IMR-90 (cell line): ENCODE data around the gene TMEM97. TPM values are rescaled to one million over a fixed set of nuclear protein-coding genes. Genes with fewer than 3 reads are reported as not detected.
A peak's percentile ranks its signal among the peaks of the same experiment; 100 is the strongest.

Source experiments
- ATAC-seq: fragments of 200-7000 bp; cut with Tn5 transposase; 2 replicates; pipeline ENCODE4 v1.9.1; 2020; ENCODE audit warnings: low read depth, mild to moderate bottlenecking, moderate library complexity
- BruUV-seq: library from RNA; stranded (reverse); fragments of 400-500 nt; replicated peaks from 2 replicates; lab custom pipeline; 2021; lab: Mats Ljungman, UMichigan
- CTCF ChIA-PET: fragments of 300-600 bp; formaldehyde crosslinking; extraction: SDS; loops from one replicate; lab custom pipeline; 2021; ENCODE audit warnings: antibody characterized with exemption; lab: Yijun Ruan, JAX
- POLR2A ChIA-PET: fragments of 300-600 bp; sonication (Branson Sonifier 250); formaldehyde crosslinking; loops from one replicate; lab custom pipeline; 2022; ENCODE audit warnings: antibody characterized with exemption; ENCODE audit not compliant: unreplicated experiment; lab: Charles Lee
- DNase-seq: peaks from one replicate; pipeline ENCODE4 v3.0.0; 2013
- H2AFZ ChIP-seq: replicated peaks from 2 replicates; pipeline ENCODE3; 2013; ENCODE audit warnings: low read length, mild to moderate bottlenecking; ENCODE audit not compliant: poor library complexity
- H2AK5ac ChIP-seq: 2 replicates; pipeline ENCODE4 v1.6.1; 2013; ENCODE audit warnings: low read depth, low read length, inconsistent platforms
- H2AK9ac ChIP-seq: replicated peaks from 2 replicates; pipeline ENCODE3; 2013; ENCODE audit warnings: mild to moderate bottlenecking, low read depth, low read length, moderate library complexity; ENCODE audit not compliant: poor library complexity
- H2BK120ac ChIP-seq: 2 replicates; pipeline ENCODE4 v1.6.1; 2013; ENCODE audit warnings: low read depth, low read length, inconsistent platforms
- H2BK15ac ChIP-seq: 3 replicates; pipeline ENCODE4 v1.6.1; 2013; ENCODE audit warnings: low read depth, low read length, inconsistent platforms
- H2BK20ac ChIP-seq: 2 replicates; pipeline ENCODE4 v1.6.1; 2013; ENCODE audit warnings: low read depth, mild to moderate bottlenecking, inconsistent platforms, low read length, moderate library complexity
- H2BK5ac ChIP-seq: 2 replicates; pipeline ENCODE4 v1.6.1; 2013; ENCODE audit warnings: mild to moderate bottlenecking, low read depth, low read length, inconsistent platforms; ENCODE audit not compliant: poor library complexity, severe bottlenecking
- H3K14ac ChIP-seq: replicated peaks from 2 replicates; pipeline ENCODE4 v1.6.1; 2013; ENCODE audit warnings: low read depth, low read length, inconsistent platforms
- H3K18ac ChIP-seq: 2 replicates; pipeline ENCODE4 v1.6.1; 2013; ENCODE audit warnings: low read depth, low read length, control low read depth
- H3K23ac ChIP-seq: 2 replicates; pipeline ENCODE4 v1.6.1; 2013; ENCODE audit warnings: low read depth, low read length, inconsistent platforms
- H3K27ac ChIP-seq: 2 replicates; pipeline ENCODE4 v1.5.1; 2013; ENCODE audit warnings: mild to moderate bottlenecking, control low read depth, low read length; ENCODE audit not compliant: insufficient read depth
- H3K27me3 ChIP-seq: 2 replicates; pipeline ENCODE4 v1.6.1; 2013; ENCODE audit warnings: low read length; ENCODE audit not compliant: control insufficient read depth, insufficient read depth
- H3K36me3 ChIP-seq: 2 replicates; pipeline ENCODE4 v1.6.1; 2013; ENCODE audit warnings: low read length, mixed read lengths; ENCODE audit not compliant: control insufficient read depth, insufficient read depth
- H3K4ac ChIP-seq: 2 replicates; pipeline ENCODE4 v1.6.1; 2013; ENCODE audit warnings: low read depth, low read length, inconsistent platforms
- H3K4me1 ChIP-seq: 2 replicates; pipeline ENCODE4 v1.6.1; 2013; ENCODE audit warnings: low read length, mixed read lengths; ENCODE audit not compliant: control insufficient read depth, insufficient read depth
- H3K4me2 ChIP-seq: 2 replicates; pipeline ENCODE4 v1.6.1; 2013; ENCODE audit warnings: low read depth, mild to moderate bottlenecking, control low read depth, low read length, moderate library complexity
- H3K4me3 ChIP-seq: 2 replicates; pipeline ENCODE4 v1.5.1; 2013; ENCODE audit warnings: low read depth, mild to moderate bottlenecking, control low read depth, low read length, moderate library complexity; ENCODE audit not compliant: insufficient read depth
- H3K56ac ChIP-seq: 2 replicates; pipeline ENCODE4 v1.6.1; 2013; ENCODE audit warnings: low read length, inconsistent platforms; ENCODE audit not compliant: insufficient read depth; ENCODE audit errors: extremely low read depth
- H3K79me1 ChIP-seq, 2 experiments: 2 replicates each; pipeline ENCODE4 v1.6.1; 2013; ENCODE audit warnings: low read length in 2 of 2, inconsistent platforms in 1 of 2, low read depth in 1 of 2
- H3K9ac ChIP-seq: 2 replicates; pipeline ENCODE4 v1.6.1; 2013; ENCODE audit warnings: low read depth, low read length, control low read depth
- H3K9me1 ChIP-seq: 2 replicates; pipeline ENCODE4 v1.6.1; 2013; ENCODE audit warnings: low read length, inconsistent platforms; ENCODE audit not compliant: insufficient read depth
- H3K9me3 ChIP-seq: 2 replicates; pipeline ENCODE4 v1.6.1; 2013; ENCODE audit warnings: low read length; ENCODE audit not compliant: control insufficient read depth, insufficient read depth
- H4K20me1 ChIP-seq: 2 replicates; pipeline ENCODE4 v1.6.1; 2013; ENCODE audit warnings: low read length, inconsistent platforms; ENCODE audit not compliant: insufficient read depth
- H4K5ac ChIP-seq: 2 replicates; pipeline ENCODE4 v1.6.1; 2013; ENCODE audit warnings: mild to moderate bottlenecking, low read depth, low read length, control low read depth
- H4K8ac ChIP-seq, 2 experiments: 2 replicates each; pipeline ENCODE4 v1.6.1; 2013; ENCODE audit warnings: low read depth in 2 of 2, low read length in 2 of 2, control low read depth in 1 of 2, inconsistent platforms in 1 of 2
- H4K91ac ChIP-seq: 2 replicates; pipeline ENCODE4 v1.6.1; 2013; ENCODE audit warnings: low read depth, low read length, inconsistent platforms; ENCODE audit not compliant: insufficient read depth
- BHLHE40 ChIP-seq: fragments of 150-350 bp; IDR thresholded peaks from 2 replicates; pipeline ENCODE4 v1.6.1; 2016; ENCODE audit warnings: mild to moderate bottlenecking, low read depth, low read length
- CHD1 ChIP-seq: IDR thresholded peaks from 2 replicates; pipeline ENCODE4 v1.6.1; 2012; ENCODE audit warnings: low read depth, low read length, improper control_type of control experiment
- CTCF ChIP-seq: conservative IDR thresholded peaks from 2 replicates; pipeline ENCODE4 v1.5.1; 2012; ENCODE audit warnings: mild to moderate bottlenecking, low read depth, low read length, improper control_type of control experiment
- MAFK ChIP-seq: IDR thresholded peaks from 2 replicates; pipeline ENCODE4 v1.6.1; 2012; ENCODE audit warnings: low read depth, low read length, improper control_type of control experiment
- RAD21 ChIP-seq: IDR thresholded peaks from 2 replicates; pipeline ENCODE4 v1.6.1; 2012; ENCODE audit warnings: low read length, improper control_type of control experiment
- RCOR1 ChIP-seq: IDR thresholded peaks from 2 replicates; pipeline ENCODE4 v1.6.1; 2012; ENCODE audit warnings: mild to moderate bottlenecking, low read length, improper control_type of control experiment; ENCODE audit not compliant: insufficient replicate concordance
- RFX5 ChIP-seq: IDR thresholded peaks from 2 replicates; pipeline ENCODE4 v1.8.0; 2012; ENCODE audit warnings: low read depth, mild to moderate bottlenecking, low read length, moderate library complexity
- WGBS, 2 experiments: methylation state at CpG; one replicate each; pipeline versions ENCODE4 v1.1.5 to v1.1.7; 2013; ENCODE audit warnings: missing lambda C conversion rate in 2 of 2; ENCODE audit not compliant: insufficient read length in 1 of 2; ENCODE audit errors: extremely low coverage in 2 of 2; 5-methylcytosine and 5-hydroxymethylcytosine counted together
- dilution Hi-C: fragments of 300-500 bp; cut with HindIII; formaldehyde crosslinking; loops from one replicate; pipeline ENCODE4 v1.14.3; 2018; ENCODE audit warnings: low sequenced_read_pairs; ENCODE audit not compliant: unreplicated experiment
- in situ Hi-C: fragments of 300-500 bp; cut with MboI; formaldehyde crosslinking; loops from 3 replicates; pipeline ENCODE4 v1.14.3; 2019; ENCODE audit warnings: low sequenced_read_pairs, inconsistent platforms, mixed read lengths
- intact Hi-C: fragments of 100-400 bp; cut with micrococcal nuclease; formaldehyde crosslinking; loops from 2 replicates; pipeline ENCODE4 v1.10.0; 2022
- polyA plus RNA-seq, 3 experiments: library from polyadenylated mRNA; depleted of rRNA; stranded (reverse); fragments of >200 nt; gene quantifications; 2 replicates each; pipeline ENCODE4 v1.2.3, GENCODE V29; 2012; ENCODE audit warnings: low replicate concordance in 1 of 3
- total RNA-seq: library from RNA; depleted of rRNA; stranded (reverse); fragments of >200 nt; gene quantifications from 2 replicates; pipeline ENCODE4 v1.2.3, GENCODE V29; 2012
- TF ChIP-seq, protein P1 (sequence below): fragments of 150-350 bp; IDR thresholded peaks from 2 replicates; pipeline ENCODE4 v1.6.1; 2017; ENCODE audit warnings: mild to moderate bottlenecking, antibody characterized with exemption, low read length, low read depth
- TF ChIP-seq, protein P2 (sequence below): fragments of 150-350 bp; IDR thresholded peaks from 2 replicates; pipeline ENCODE4 v1.6.1; 2016; ENCODE audit warnings: low read depth, mild to moderate bottlenecking, low read length, moderate library complexity, borderline replicate concordance

The TMEM97 gene
- total and polyA plus RNA-seq, 2 of the 4 experiments (the other 2 are of a cell fraction): 12.3 to 21.3 TPM

GRCh38 chr17:28334171-28334570, 15.2 kb downstream of the TMEM97 start:
- Histone ChIP-seq H3K79me1 (peaks cover 35 to 82% of the 10 kb centered on the region in 2 experiments), H2AK9ac (peak overlapping the region; percentile 92), H2BK120ac (no peak overlapping the region), H4K5ac (no peak overlapping the region), H3K4ac (peak overlapping the region; percentile 44), H2AK5ac (peak overlapping the region; percentile 40; the same call in 1 of the 2 replicates), H3K4me2 (peak overlapping the region; percentile 92), H3K27ac (peak overlapping the region; percentile 60; the same call in 1 of the 2 replicates), H3K9me1 (peaks cover 12% of the 10 kb centered on the region), H3K56ac (no peak overlapping the region), H3K9me3 (no peaks in the 10 kb centered on the region), H4K91ac (no peak overlapping the region), H2AFZ (no peak overlapping the region), H3K23ac (peak overlapping the region; percentile 74; the same call in 1 of the 2 replicates), H4K20me1 (peaks cover 41% of the 10 kb centered on the region; the same call in 1 of the 2 replicates), H3K27me3 (no peaks in the 10 kb centered on the region), H3K9ac (peak overlapping the region; percentile 82), H3K36me3 (peaks cover 21% of the 10 kb centered on the region), H3K4me1 (peaks cover 13% of the 10 kb centered on the region), H3K4me3 (peak overlapping the region; percentile 59), H4K8ac (peak overlapping the region in 1 of 2 experiments; percentile 62; a peak in 2 of 4 replicates), H2BK5ac (no peak overlapping the region), H2BK20ac (no peak overlapping the region), H3K14ac (peak overlapping the region; percentile 90), H3K18ac (no peak overlapping the region), H2BK15ac (no peak overlapping the region)
- intact Hi-C loops: loop anchor here (5.0 to 10.0 kb wide), 2 partner anchors 82 to 289 kb away; partner anchors contain the start of gene NLK
- ChIA-PET POLR2A (interaction anchor here (0.6 to 1.8 kb wide), 2 partner anchors 13 to 142 kb away, joined by 6 to 8 read pairs; no protein-coding TSS in a partner anchor), CTCF (interaction anchor here (0.8 kb wide), 1 partner anchor 83 kb away, joined by 3 read pairs; no protein-coding TSS in a partner anchor)
- dilution Hi-C loops: no loop called here
- TSS peak; percentile 27 for BruUV-seq
- in situ Hi-C loops: loop anchor here (25.0 kb wide), 1 partner anchor 797 kb away; no protein-coding TSS in a partner anchor
- WGBS, 2 experiments: 53% methylated on average over 5 of the region's 6 CpGs; no CpG with 5 or more reads in 1 of the 2 experiments
- ATAC-seq (no peak), DNase-seq (peak; percentile 19)
- TF ChIP-seq BHLHE40: no peak
- TF ChIP-seq, protein P1, sequence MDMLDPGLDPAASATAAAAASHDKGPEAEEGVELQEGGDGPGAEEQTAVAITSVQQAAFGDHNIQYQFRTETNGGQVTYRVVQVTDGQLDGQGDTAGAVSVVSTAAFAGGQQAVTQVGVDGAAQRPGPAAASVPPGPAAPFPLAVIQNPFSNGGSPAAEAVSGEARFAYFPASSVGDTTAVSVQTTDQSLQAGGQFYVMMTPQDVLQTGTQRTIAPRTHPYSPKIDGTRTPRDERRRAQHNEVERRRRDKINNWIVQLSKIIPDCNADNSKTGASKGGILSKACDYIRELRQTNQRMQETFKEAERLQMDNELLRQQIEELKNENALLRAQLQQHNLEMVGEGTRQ: no peak
- no peak for TF ChIP-seq RCOR1
- no peak for TF ChIP-seq CTCF
- TF ChIP-seq RAD21: no peak
- TF ChIP-seq, protein P2, sequence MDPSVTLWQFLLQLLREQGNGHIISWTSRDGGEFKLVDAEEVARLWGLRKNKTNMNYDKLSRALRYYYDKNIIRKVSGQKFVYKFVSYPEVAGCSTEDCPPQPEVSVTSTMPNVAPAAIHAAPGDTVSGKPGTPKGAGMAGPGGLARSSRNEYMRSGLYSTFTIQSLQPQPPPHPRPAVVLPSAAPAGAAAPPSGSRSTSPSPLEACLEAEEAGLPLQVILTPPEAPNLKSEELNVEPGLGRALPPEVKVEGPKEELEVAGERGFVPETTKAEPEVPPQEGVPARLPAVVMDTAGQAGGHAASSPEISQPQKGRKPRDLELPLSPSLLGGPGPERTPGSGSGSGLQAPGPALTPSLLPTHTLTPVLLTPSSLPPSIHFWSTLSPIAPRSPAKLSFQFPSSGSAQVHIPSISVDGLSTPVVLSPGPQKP: no peak
- no peak for TF ChIP-seq RFX5
- no peak for TF ChIP-seq MAFK
- TF ChIP-seq CHD1: no peak
